Measurements from ENCODE around the gene DERL3. TPM values are rescaled to one million over a fixed set of nuclear protein-coding genes. Genes with fewer than 3 reads are reported as not detected.

Gene DERL3
- total and polyA plus RNA-seq, 7 donors = 0.28 to 18.3 (median 1.8) TPM; not detected in 2

- Histone ChIP-seq H3K9me3 (no peaks in the 10 kb centered on the region), H3K4me3 (no peak overlapping the region), H3K27me3 (no peaks in the 10 kb centered on the region), H3K27ac (no peak overlapping the region), H3K36me3 (peaks cover 35 to 81% (median 55%) of the 10 kb centered on the region in 4 donors), H3K4me1 (no peaks in the 10 kb centered on the region)
- DNase-seq = no peak
- 81 to 85% methylated on average over 12 of the region's 12 CpGs for WGBS, 2 donors
- TF ChIP-seq POLR2A (IDR thresholded peaks at IDR 0.05) (no peak), EP300 (IDR thresholded peaks at IDR 0.05) (no peak), POLR2AphosphoS5 (IDR thresholded peaks at IDR 0.05) (no peak), CTCF (IDR thresholded peaks at IDR 0.05) (no peak)
- intact Hi-C loops (cut with DNase I) = no loop called here
Measured at GRCh38 chr22:23804781-23805291, 34.0 kb downstream of the DERL3 start.

- Histone ChIP-seq H3K9me3 (no peaks in the 10 kb centered on the region), H3K27ac (no peak overlapping the region), H3K4me1 (no peaks in the 10 kb centered on the region), H3K4me3 (no peak overlapping the region), H3K36me3 (peaks cover 35 to 89% (median 57%) of the 10 kb centered on the region in 4 donors), H3K27me3 (no peaks in the 10 kb centered on the region)
- 77 to 81% methylated on average over 21 of the region's 21 CpGs for WGBS, 2 donors
- no peak for TF ChIP-seq POLR2AphosphoS5 (IDR thresholded peaks at IDR 0.05)
- TF ChIP-seq EP300 (IDR thresholded peaks at IDR 0.05) = no peak
- TF ChIP-seq POLR2A (IDR thresholded peaks at IDR 0.05) = no peak
- DNase-seq = no peak
- intact Hi-C loops (cut with DNase I) = no loop called here
Measured at GRCh38 chr22:23803001-23803819, 35.6 kb downstream of the DERL3 start.

GRCh38 chr22:23801886-23802377 lies 36.9 kb downstream of the DERL3 start:
- H3K27me3 ChIP-seq = no peaks in the 10 kb centered on the region
- H3K27ac ChIP-seq = no peak overlapping the region
- TF ChIP-seq POLR2AphosphoS5 (IDR thresholded peaks at IDR 0.05) = no peak
- no peak for TF ChIP-seq CTCF (IDR thresholded peaks at IDR 0.05)
- no peak overlapping the region for H3K4me3 ChIP-seq
- no peaks in the 10 kb centered on the region for H3K4me1 ChIP-seq
- 94% methylated on average over 8 of the region's 8 CpGs for WGBS, 2 donors
- no peaks in the 10 kb centered on the region for H3K9me3 ChIP-seq
- intact Hi-C loops (cut with DNase I) = no loop called here
- peaks cover 35 to 91% (median 58%) of the 10 kb centered on the region in 4 donors for H3K36me3 ChIP-seq
- no peak for DNase-seq

GRCh38 chr22:23801238-23801821 lies 37.5 kb downstream of the DERL3 start:
- intact Hi-C loops (cut with DNase I) = no loop called here
- Histone ChIP-seq H3K36me3 (peaks cover 39 to 91% (median 57%) of the 10 kb centered on the region in 4 donors), H3K4me3 (no peak overlapping the region), H3K4me1 (no peaks in the 10 kb centered on the region), H3K27me3 (no peaks in the 10 kb centered on the region), H3K9me3 (no peaks in the 10 kb centered on the region), H3K27ac (no peak overlapping the region)
- DNase-seq = no peak
- TF ChIP-seq POLR2A (IDR thresholded peaks at IDR 0.05) (no peak), EP300 (IDR thresholded peaks at IDR 0.05) (no peak), CTCF (IDR thresholded peaks at IDR 0.05) (no peak), POLR2AphosphoS5 (IDR thresholded peaks at IDR 0.05) (no peak)
- WGBS, 2 donors = 86 to 93% methylated on average over 11 of the region's 11 CpGs
